ENCODE measurements around the gene SPANXN2.

GRCh38 chrX:143757887-143758286 is 37.3 kb upstream of the SPANXN2 start:
- TF ChIP-seq CTCF (IDR thresholded peaks at IDR 0.05; ENCODE audit: insufficient read depth, low read length) (no peak), POLR2AphosphoS5 (IDR thresholded peaks at IDR 0.05; ENCODE audit: low read depth) (no peak), GABPA (IDR thresholded peaks at IDR 0.05; ENCODE audit: low read depth) (no peak), REST (IDR thresholded peaks at IDR 0.05; ENCODE audit: insufficient replicate concordance, low read depth) (no peak), SPI1 (IDR thresholded peaks at IDR 0.05; ENCODE audit: borderline replicate concordance, low read depth) (no peak)

All from HL-60 (cell line).